Measurements from ENCODE around the gene DCTPP1.

GRCh38 chr16:30457256-30457655, 27.4 kb upstream of the DCTPP1 start:
- TF ChIP-seq EZH2 (IDR thresholded peaks at IDR 0.05; ENCODE audit: insufficient read depth, poor library complexity, severe bottlenecking): no peak
- TF ChIP-seq EZH2phosphoT487 (IDR thresholded peaks at IDR 0.05; ENCODE audit: insufficient read depth, low read depth): no peak

Data from GM23248 (cell line).